Smooth muscle cell (in vitro differentiated cells): Measurements from ENCODE around the gene STX5. TPM values are rescaled to one million over a fixed set of nuclear protein-coding genes. Genes with fewer than 3 reads are reported as not detected.

Experiments used
- DNase-seq: peaks from one replicate; lab custom pipeline; 2025; ENCODE audit not compliant: unreplicated experiment; lab: John Stamatoyannopoulos, UW
- H2AFZ ChIP-seq: fragments of 200-600 bp; sonication (generic); 2 replicates; pipeline ENCODE4 v1.6.0; 2016; ENCODE audit warnings: antibody characterized with exemption, low read depth, mild to moderate bottlenecking
- H3F3A ChIP-seq: fragments of 200-600 bp; sonication (generic); 2 replicates; pipeline ENCODE4 v1.6.0; 2017; ENCODE audit warnings: antibody characterized with exemption, low read depth
- H3K27ac ChIP-seq: fragments of 200-600 bp; sonication (generic); 2 replicates; pipeline ENCODE4 v1.5.1; 2016; ENCODE audit warnings: low read depth, mild to moderate bottlenecking
- H3K27me3 ChIP-seq: fragments of 200-600 bp; sonication (generic); 2 replicates; pipeline ENCODE4 v1.6.1; 2016; ENCODE audit warnings: low read depth, mild to moderate bottlenecking
- H3K36me3 ChIP-seq: fragments of 200-600 bp; sonication (generic); 2 replicates; pipeline ENCODE4 v1.5.1; 2016; ENCODE audit warnings: low read depth
- H3K4me1 ChIP-seq: fragments of 200-600 bp; sonication (generic); 2 replicates; pipeline ENCODE4 v1.5.1; 2016; ENCODE audit warnings: low read depth
- H3K4me2 ChIP-seq: fragments of 200-600 bp; sonication (generic); 2 replicates; pipeline ENCODE4 v1.6.0; 2016; ENCODE audit warnings: mild to moderate bottlenecking
- H3K4me3 ChIP-seq: fragments of 200-600 bp; sonication (generic); 2 replicates; pipeline ENCODE4 v1.5.1; 2016; ENCODE audit warnings: mild to moderate bottlenecking
- H3K79me2 ChIP-seq: fragments of 200-600 bp; sonication (generic); 2 replicates; pipeline ENCODE4 v1.6.0; 2016; ENCODE audit warnings: low read depth, mild to moderate bottlenecking
- H3K9ac ChIP-seq: fragments of 200-600 bp; sonication (generic); 2 replicates; pipeline ENCODE4 v1.6.0; 2016; ENCODE audit warnings: low read depth
- H3K9me3 ChIP-seq: fragments of 200-600 bp; sonication (generic); replicated peaks from 2 replicates; pipeline ENCODE4 v1.5.1; 2016; ENCODE audit warnings: low read depth
- H4K20me1 ChIP-seq: fragments of 200-600 bp; sonication (generic); 2 replicates; pipeline ENCODE4 v1.6.0; 2016; ENCODE audit warnings: low read depth
- CTCF ChIP-seq: fragments of 200-600 bp; sonication (generic); IDR thresholded peaks from 2 replicates; pipeline ENCODE4 v1.5.1; 2017; ENCODE audit warnings: borderline replicate concordance, mild to moderate bottlenecking, antibody characterized with exemption; ENCODE audit not compliant: insufficient read depth, poor library complexity, severe bottlenecking
- WGBS: methylation state at CpG from one replicate; pipeline ENCODE4 v1.1.7; 2016; ENCODE audit warnings: low lambda C conversion rate; 5-methylcytosine and 5-hydroxymethylcytosine counted together
- polyA plus RNA-seq: library from polyadenylated mRNA; unstranded; fragments of >200 nt; fragmentation: Nextera tagmentation; extraction: Ambion mirVana; gene quantifications from 2 replicates; pipeline ENCODE4 v1.2.1, GENCODE V29; 2016
- total RNA-seq: library from RNA; depleted of rRNA; stranded (reverse); fragments of >200 nt; gene quantifications from 2 replicates; pipeline ENCODE4 v1.2.3, GENCODE V29; 2014

Gene STX5
- total and polyA plus RNA-seq, 2 experiments from 2014 or later, result 44.6 to 67.9 TPM

GRCh38 chr11:62792202-62792575 lies 39.7 kb downstream of the STX5 start:
- no peak for TF ChIP-seq CTCF

GRCh38 chr11:62791501-62792201 lies 40.2 kb downstream of the STX5 start, which contains the start of gene TMEM223:
Gene TMEM223 (minus strand): TSS chr11:62792006. CDS start chr11:62791994, 12 bp downstream.
- peak; percentile 52 for DNase-seq
- H3K9me3 ChIP-seq, result no peaks in the 10 kb centered on the region
- WGBS, result under 1% methylated on average over 54 of the region's 58 CpGs
- H3K9ac ChIP-seq, result peak within 1 kb of the TSS; percentile 86
- peaks cover 51% of the 10 kb centered on the region for H3F3A ChIP-seq
- peaks cover 5% of the 10 kb centered on the region for H4K20me1 ChIP-seq
- H3K36me3 ChIP-seq, result peaks cover 19% of the 10 kb centered on the region
- peak within 1 kb of the TSS; percentile 88 for H3K27ac ChIP-seq
- H3K79me2 ChIP-seq, result peaks cover 39% of the 10 kb centered on the region
- H2AFZ ChIP-seq, result no peak within 1 kb of the TSS
- H3K4me2 ChIP-seq, result peak within 1 kb of the TSS; percentile 98
- no peak for TF ChIP-seq CTCF
- no peaks in the 10 kb centered on the region for H3K27me3 ChIP-seq
- H3K4me1 ChIP-seq, result peaks cover 14% of the 10 kb centered on the region
- H3K4me3 ChIP-seq, result peak within 1 kb of the TSS; percentile 96

More at GRCh38 chr11:62792202-62792575, 39.7 kb downstream of the STX5 start:
- Histone ChIP-seq H3K36me3 (peaks cover 19% of the 10 kb centered on the region), H3K79me2 (peaks cover 39% of the 10 kb centered on the region), H3K9me3 (no peaks in the 10 kb centered on the region), H2AFZ (no peak overlapping the region), H3K4me2 (peak overlapping the region; percentile 98), H3K4me1 (peaks cover 14% of the 10 kb centered on the region), H3K9ac (peak overlapping the region; percentile 86), H3K27ac (peak overlapping the region; percentile 88), H4K20me1 (peaks cover 5% of the 10 kb centered on the region), H3K27me3 (no peaks in the 10 kb centered on the region), H3K4me3 (peak overlapping the region; percentile 96), H3F3A (peaks cover 51% of the 10 kb centered on the region)
- WGBS, result 7% methylated on average over 11 of the region's 11 CpGs
- DNase-seq, result peak; percentile 42

- Histone ChIP-seq H3K27ac (no peak overlapping the region), H3K27me3 (no peaks in the 10 kb centered on the region), H3K4me1 (peaks cover 14% of the 10 kb centered on the region), H3K4me2 (no peak overlapping the region), H3K36me3 (peaks cover 3% of the 10 kb centered on the region), H3F3A (peaks cover 43% of the 10 kb centered on the region), H4K20me1 (peaks cover 5% of the 10 kb centered on the region), H3K79me2 (peaks cover 39% of the 10 kb centered on the region), H3K9ac (no peak overlapping the region), H3K9me3 (no peaks in the 10 kb centered on the region), H3K4me3 (no peak overlapping the region), H2AFZ (no peak overlapping the region)
- no peak for TF ChIP-seq CTCF
- WGBS, result 90% methylated on average over 3 of the region's 3 CpGs
- DNase-seq, result no peak
Observed at GRCh38 chr11:62789576-62789975, 42.3 kb downstream of the STX5 start.
